Smooth muscle cell (in vitro differentiated cells): ENCODE data around the gene CIB2. TPM values are rescaled to one million over a fixed set of nuclear protein-coding genes. Genes with fewer than 3 reads are reported as not detected.
"Not testable (repeated sequence)": the region's sequence is repeated elsewhere in the genome, so short reads cannot be mapped to it uniquely, and the experiment has no call there.

Source experiments
- DNase-seq: peaks from one replicate; lab custom pipeline; 2025; ENCODE audit not compliant: unreplicated experiment; lab: John Stamatoyannopoulos, UW
- H2AFZ ChIP-seq: fragments of 200-600 bp; sonication (generic); 2 replicates; pipeline ENCODE4 v1.6.0; 2016; ENCODE audit warnings: antibody characterized with exemption, low read depth, mild to moderate bottlenecking
- H3F3A ChIP-seq: fragments of 200-600 bp; sonication (generic); 2 replicates; pipeline ENCODE4 v1.6.0; 2017; ENCODE audit warnings: antibody characterized with exemption, low read depth
- H3K27ac ChIP-seq: fragments of 200-600 bp; sonication (generic); 2 replicates; pipeline ENCODE4 v1.5.1; 2016; ENCODE audit warnings: low read depth, mild to moderate bottlenecking
- H3K27me3 ChIP-seq: fragments of 200-600 bp; sonication (generic); 2 replicates; pipeline ENCODE4 v1.6.1; 2016; ENCODE audit warnings: low read depth, mild to moderate bottlenecking
- H3K36me3 ChIP-seq: fragments of 200-600 bp; sonication (generic); 2 replicates; pipeline ENCODE4 v1.5.1; 2016; ENCODE audit warnings: low read depth
- H3K4me1 ChIP-seq: fragments of 200-600 bp; sonication (generic); 2 replicates; pipeline ENCODE4 v1.5.1; 2016; ENCODE audit warnings: low read depth
- H3K4me2 ChIP-seq: fragments of 200-600 bp; sonication (generic); 2 replicates; pipeline ENCODE4 v1.6.0; 2016; ENCODE audit warnings: mild to moderate bottlenecking
- H3K4me3 ChIP-seq: fragments of 200-600 bp; sonication (generic); 2 replicates; pipeline ENCODE4 v1.5.1; 2016; ENCODE audit warnings: mild to moderate bottlenecking
- H3K79me2 ChIP-seq: fragments of 200-600 bp; sonication (generic); 2 replicates; pipeline ENCODE4 v1.6.0; 2016; ENCODE audit warnings: low read depth, mild to moderate bottlenecking
- H3K9ac ChIP-seq: fragments of 200-600 bp; sonication (generic); 2 replicates; pipeline ENCODE4 v1.6.0; 2016; ENCODE audit warnings: low read depth
- H3K9me3 ChIP-seq: fragments of 200-600 bp; sonication (generic); replicated peaks from 2 replicates; pipeline ENCODE4 v1.5.1; 2016; ENCODE audit warnings: low read depth
- H4K20me1 ChIP-seq: fragments of 200-600 bp; sonication (generic); 2 replicates; pipeline ENCODE4 v1.6.0; 2016; ENCODE audit warnings: low read depth
- WGBS: methylation state at CpG from one replicate; pipeline ENCODE4 v1.1.7; 2016; ENCODE audit warnings: low lambda C conversion rate; 5-methylcytosine and 5-hydroxymethylcytosine counted together
- polyA plus RNA-seq: library from polyadenylated mRNA; unstranded; fragments of >200 nt; fragmentation: Nextera tagmentation; extraction: Ambion mirVana; gene quantifications from 2 replicates; pipeline ENCODE4 v1.2.1, GENCODE V29; 2016
- total RNA-seq: library from RNA; depleted of rRNA; stranded (reverse); fragments of >200 nt; gene quantifications from 2 replicates; pipeline ENCODE4 v1.2.3, GENCODE V29; 2014
- TF ChIP-seq, protein P1 (sequence below): fragments of 200-600 bp; sonication (generic); IDR thresholded peaks from 2 replicates; pipeline ENCODE4 v1.5.1; 2017; ENCODE audit warnings: borderline replicate concordance, mild to moderate bottlenecking, antibody characterized with exemption; ENCODE audit not compliant: insufficient read depth, poor library complexity, severe bottlenecking

The CIB2 gene
- total and polyA plus RNA-seq, 2 experiments from 2014 or later = 20.9 to 21.7 TPM

- Histone ChIP-seq H3K9ac (no peak overlapping the region), H3K4me1 (no peaks in the 10 kb centered on the region), H3K27ac (no peak overlapping the region), H2AFZ (no peak overlapping the region), H3K79me2 (peaks cover 24% of the 10 kb centered on the region), H3K4me3 (no peak overlapping the region), H3F3A (no peaks in the 10 kb centered on the region), H3K9me3 (no peaks in the 10 kb centered on the region), H3K4me2 (no peak overlapping the region), H4K20me1 (peaks cover 25% of the 10 kb centered on the region), H3K27me3 (no peaks in the 10 kb centered on the region), H3K36me3 (no peaks in the 10 kb centered on the region)
- WGBS = 31% methylated on average over 2 of the region's 2 CpGs
- DNase-seq = no peak
- TF ChIP-seq, protein P1, sequence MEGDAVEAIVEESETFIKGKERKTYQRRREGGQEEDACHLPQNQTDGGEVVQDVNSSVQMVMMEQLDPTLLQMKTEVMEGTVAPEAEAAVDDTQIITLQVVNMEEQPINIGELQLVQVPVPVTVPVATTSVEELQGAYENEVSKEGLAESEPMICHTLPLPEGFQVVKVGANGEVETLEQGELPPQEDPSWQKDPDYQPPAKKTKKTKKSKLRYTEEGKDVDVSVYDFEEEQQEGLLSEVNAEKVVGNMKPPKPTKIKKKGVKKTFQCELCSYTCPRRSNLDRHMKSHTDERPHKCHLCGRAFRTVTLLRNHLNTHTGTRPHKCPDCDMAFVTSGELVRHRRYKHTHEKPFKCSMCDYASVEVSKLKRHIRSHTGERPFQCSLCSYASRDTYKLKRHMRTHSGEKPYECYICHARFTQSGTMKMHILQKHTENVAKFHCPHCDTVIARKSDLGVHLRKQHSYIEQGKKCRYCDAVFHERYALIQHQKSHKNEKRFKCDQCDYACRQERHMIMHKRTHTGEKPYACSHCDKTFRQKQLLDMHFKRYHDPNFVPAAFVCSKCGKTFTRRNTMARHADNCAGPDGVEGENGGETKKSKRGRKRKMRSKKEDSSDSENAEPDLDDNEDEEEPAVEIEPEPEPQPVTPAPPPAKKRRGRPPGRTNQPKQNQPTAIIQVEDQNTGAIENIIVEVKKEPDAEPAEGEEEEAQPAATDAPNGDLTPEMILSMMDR = no peak
Observed at GRCh38 chr15:78157203-78157602, 26.0 kb upstream of the CIB2 start.

- no peak for DNase-seq
- 65% methylated on average over 1 of the region's 1 CpG for WGBS
- TF ChIP-seq, protein P1 = no peak
- Histone ChIP-seq H3K27me3 (no peaks in the 10 kb centered on the region), H3K9me3 (no peaks in the 10 kb centered on the region), H4K20me1 (peaks cover 25% of the 10 kb centered on the region), H3K36me3 (no peaks in the 10 kb centered on the region), H3F3A (no peaks in the 10 kb centered on the region), H3K4me3 (no peak overlapping the region), H3K4me1 (no peaks in the 10 kb centered on the region), H3K9ac (no peak overlapping the region), H2AFZ (no peak overlapping the region), H3K27ac (no peak overlapping the region), H3K79me2 (peaks cover 30% of the 10 kb centered on the region), H3K4me2 (no peak overlapping the region)
Observed at GRCh38 chr15:78156653-78157052, 25.4 kb upstream of the CIB2 start.

GRCh38 chr15:78155355-78155939 is 24.2 kb upstream of the CIB2 start:
- H3K27ac ChIP-seq = no peak overlapping the region
- no peaks in the 10 kb centered on the region for H3K9me3 ChIP-seq
- no peaks in the 10 kb centered on the region for H3K36me3 ChIP-seq
- H3K4me2 ChIP-seq = no peak overlapping the region
- H3F3A ChIP-seq = no peaks in the 10 kb centered on the region
- H3K27me3 ChIP-seq = no peaks in the 10 kb centered on the region
- no peak overlapping the region for H3K4me3 ChIP-seq
- no peak overlapping the region for H3K9ac ChIP-seq
- WGBS = 93% methylated on average over 4 of the region's 4 CpGs
- no peaks in the 10 kb centered on the region for H3K4me1 ChIP-seq
- peaks cover 32% of the 10 kb centered on the region for H4K20me1 ChIP-seq
- TF ChIP-seq, protein P1 = no peak
- peaks cover 42% of the 10 kb centered on the region for H3K79me2 ChIP-seq
- H2AFZ ChIP-seq = no peak overlapping the region
- DNase-seq = no peak

- no peak overlapping the region for H3K27ac ChIP-seq
- WGBS = 97% methylated on average over 3 of the region's 3 CpGs
- H3K4me2 ChIP-seq = no peak overlapping the region
Observed at GRCh38 chr15:78154955-78155354, 23.7 kb upstream of the CIB2 start.

GRCh38 chr15:78151075-78151474 is 19.8 kb upstream of the CIB2 start:
- H2AFZ ChIP-seq, H3K27me3 ChIP-seq, H3K4me3 ChIP-seq, H3K9me3 ChIP-seq, DNase-seq, H3F3A ChIP-seq, H3K4me2 ChIP-seq, H3K9ac ChIP-seq, H3K36me3 ChIP-seq, H3K27ac ChIP-seq: not testable (repeated sequence)
- WGBS = 95% methylated on average over 8 of the region's 8 CpGs
- Histone ChIP-seq H3K4me1 (peaks cover 13% of the 10 kb centered on the region), H4K20me1 (peaks cover 38% of the 10 kb centered on the region), H3K79me2 (peaks cover 51% of the 10 kb centered on the region)

More at GRCh38 chr15:78154955-78155354, 23.7 kb upstream of the CIB2 start:
- Histone ChIP-seq H4K20me1 (peaks cover 37% of the 10 kb centered on the region), H3K79me2 (peaks cover 47% of the 10 kb centered on the region), H3F3A (no peaks in the 10 kb centered on the region), H2AFZ (no peak overlapping the region), H3K9ac (no peak overlapping the region), H3K27me3 (no peaks in the 10 kb centered on the region), H3K4me1 (peaks cover 4% of the 10 kb centered on the region), H3K36me3 (no peaks in the 10 kb centered on the region), H3K4me3 (no peak overlapping the region), H3K9me3 (no peaks in the 10 kb centered on the region)
- TF ChIP-seq, protein P1 = no peak
- no peak for DNase-seq
